H1 (cell line): Measurements from ENCODE around the gene JAKMIP2. TPM values are rescaled to one million over a fixed set of nuclear protein-coding genes. Genes with fewer than 3 reads are reported as not detected.

Experiments
- CTCF ChIA-PET: fragments of 300-600 bp; sonication (Branson Sonifier 250); formaldehyde crosslinking; loops from one replicate; lab custom pipeline; 2021; ENCODE audit not compliant: partially characterized antibody; lab: Charles Lee
- POLR2A ChIA-PET: fragments of 300-600 bp; sonication (Branson Sonifier 250); formaldehyde crosslinking; loops from one replicate; lab custom pipeline; 2021; ENCODE audit warnings: inconsistent platforms; ENCODE audit not compliant: partially characterized antibody; lab: Charles Lee
- DNase-seq, 2 experiments: peaks; one replicate each; pipeline versions ENCODE4 v3.0.0 to v3.0.0-alpha.2; 2010 to 2022; ENCODE audit warnings: low spot score in 2 of 2, low read depth in 1 of 2, mixed read lengths in 1 of 2
- FAIRE-seq: peaks from 2 replicates; lab custom pipeline; 2011; peaks lifted over from hg19 to GRCh38; lab: Jason Lieb, UNC
- H2AFZ ChIP-seq: 2 replicates; pipeline ENCODE4 v1.8.1; 2012; ENCODE audit warnings: low read length, inconsistent platforms
- H2AK5ac ChIP-seq: 2 replicates; pipeline ENCODE4 v1.6.1; 2013; ENCODE audit warnings: low read depth, low read length
- H2BK120ac ChIP-seq: replicated peaks from 2 replicates; pipeline ENCODE3; 2013; ENCODE audit warnings: low read depth, low read length, inconsistent platforms
- H2BK12ac ChIP-seq: 2 replicates; pipeline ENCODE4 v1.6.1; 2013; ENCODE audit warnings: low read depth, low read length
- H2BK15ac ChIP-seq: 2 replicates; pipeline ENCODE4 v1.6.1; 2013; ENCODE audit warnings: low read length
- H2BK20ac ChIP-seq: 2 replicates; pipeline ENCODE4 v1.6.1; 2013; ENCODE audit warnings: low read length
- H2BK5ac ChIP-seq: 2 replicates; pipeline ENCODE4 v1.6.1; 2013; ENCODE audit warnings: low read depth, low read length
- H3K14ac ChIP-seq: 2 replicates; pipeline ENCODE4 v1.6.1; 2013; ENCODE audit warnings: inconsistent platforms; ENCODE audit not compliant: insufficient read length
- H3K18ac ChIP-seq: 2 replicates; pipeline ENCODE4 v1.6.1; 2013; ENCODE audit warnings: low read length; ENCODE audit errors: extremely low read depth
- H3K23ac ChIP-seq: 2 replicates; pipeline ENCODE4 v1.6.1; 2013; ENCODE audit warnings: inconsistent platforms; ENCODE audit not compliant: insufficient read length
- H3K23me2 ChIP-seq: 2 replicates; pipeline ENCODE4 v1.6.1; 2013; ENCODE audit warnings: low read depth, low read length
- H3K27ac ChIP-seq: 2 replicates; pipeline ENCODE4 v1.6.1; 2011; ENCODE audit warnings: low read depth, low read length, inconsistent platforms
- H3K27me3 ChIP-seq, 4 experiments: replicated peaks in 1 of 4; 1 replicate in 1 of 4; 2 replicates in 3 of 4; pipeline versions ENCODE4 v1.6.1 to v1.8.1; 2011 to 2013; ENCODE audit warnings: low read length in 3 of 4, mild to moderate bottlenecking in 3 of 4, inconsistent platforms in 2 of 4, mixed read lengths in 2 of 4, moderate library complexity in 1 of 4; ENCODE audit not compliant: control insufficient read depth in 3 of 4, insufficient read depth in 3 of 4; ENCODE audit errors: extremely low read depth in 1 of 4
- H3K36me3 ChIP-seq, 4 experiments: 2 replicates each; pipeline versions ENCODE4 v1.6.1 to v1.8.1; 2011 to 2013; ENCODE audit warnings: mild to moderate bottlenecking in 4 of 4, low read length in 3 of 4, moderate library complexity in 2 of 4, control low read depth in 1 of 4, inconsistent platforms in 1 of 4; ENCODE audit not compliant: insufficient read depth in 4 of 4, control insufficient read depth in 2 of 4
- H3K4ac ChIP-seq: replicated peaks from 2 replicates; pipeline ENCODE3; 2013; ENCODE audit warnings: low read length, low read depth, mixed read lengths, inconsistent platforms; ENCODE audit not compliant: insufficient read length
- H3K4me1 ChIP-seq, 4 experiments: replicated peaks in 1 of 4; 1 replicate in 1 of 4; 2 replicates in 3 of 4; pipeline versions ENCODE4 v1.6.1 to v1.8.1; 2011 to 2013; ENCODE audit warnings: low read length in 3 of 4, inconsistent platforms in 2 of 4, mixed read lengths in 1 of 4; ENCODE audit not compliant: insufficient read depth in 4 of 4, control insufficient read depth in 3 of 4
- H3K4me2 ChIP-seq, 2 experiments: 2 replicates each; pipeline versions ENCODE4 v1.6.1 to v1.8.1; 2011 to 2013; ENCODE audit warnings: low read depth in 2 of 2, low read length in 2 of 2, control low read depth in 1 of 2, inconsistent platforms in 1 of 2, mild to moderate bottlenecking in 1 of 2; ENCODE audit not compliant: insufficient read depth in 1 of 2
- H3K4me3 ChIP-seq, 4 experiments: fragments of 200-600, 300-600 bp in 1 of 4; sonication (generic), shearing (Covaris generic), sonication (Bioruptor Twin) in 1 of 4; 2 replicates each; pipeline versions ENCODE4 v1.5.1 to v1.8.1; 2011 to 2016; ENCODE audit warnings: low read length in 4 of 4, low read depth in 3 of 4, control low read depth in 2 of 4, inconsistent platforms in 2 of 4, mild to moderate bottlenecking in 2 of 4, mixed read lengths in 1 of 4, moderate library complexity in 1 of 4; ENCODE audit not compliant: insufficient read depth in 2 of 4; ENCODE audit errors: extremely low read depth in 1 of 4
- H3K56ac ChIP-seq: replicated peaks from 2 replicates; pipeline ENCODE3; 2013; ENCODE audit warnings: low read depth, mild to moderate bottlenecking, mixed read lengths, low read length, inconsistent platforms; ENCODE audit not compliant: insufficient read length
- H3K79me1 ChIP-seq: 2 replicates; pipeline ENCODE4 v1.6.1; 2013; ENCODE audit warnings: low read depth, low read length, control low read depth
- H3K79me2 ChIP-seq, 2 experiments: 2 replicates each; pipeline versions ENCODE4 v1.6.1 to v1.8.1; 2012 to 2013; ENCODE audit warnings: low read length in 2 of 2, mild to moderate bottlenecking in 2 of 2, inconsistent platforms in 1 of 2; ENCODE audit not compliant: insufficient read depth in 2 of 2, control insufficient read depth in 1 of 2
- H3K9ac ChIP-seq, 4 experiments: replicated peaks in 1 of 4; 1 replicate in 1 of 4; 2 replicates in 3 of 4; pipeline versions ENCODE4 v1.6.1 to v1.8.1; 2011 to 2013; ENCODE audit warnings: low read depth in 3 of 4, low read length in 3 of 4, control low read depth in 2 of 4, mild to moderate bottlenecking in 2 of 4, moderate library complexity in 2 of 4, inconsistent platforms in 1 of 4; ENCODE audit errors: extremely low read depth in 1 of 4
- H3K9me3 ChIP-seq, 2 experiments: 2 replicates each; pipeline versions ENCODE4 v1.6.1 to v1.8.1; 2012 to 2013; ENCODE audit warnings: mild to moderate bottlenecking in 2 of 2, moderate library complexity in 2 of 2, control low read depth in 1 of 2, inconsistent platforms in 1 of 2, low read depth in 1 of 2, low read length in 1 of 2, mixed read lengths in 1 of 2; ENCODE audit not compliant: insufficient read depth in 2 of 2
- H4K20me1 ChIP-seq, 2 experiments: replicated peaks in 1 of 2; 2 replicates each; pipeline versions ENCODE3 to v1.8.1; 2011 to 2013; ENCODE audit warnings: inconsistent platforms in 2 of 2, low read length in 2 of 2, mild to moderate bottlenecking in 1 of 2; ENCODE audit not compliant: insufficient read depth in 2 of 2, control insufficient read depth in 1 of 2
- H4K5ac ChIP-seq: 2 replicates; pipeline ENCODE4 v1.6.1; 2013; ENCODE audit warnings: low read length, low read depth, mixed read lengths, inconsistent platforms; ENCODE audit not compliant: insufficient read length
- H4K8ac ChIP-seq: 2 replicates; pipeline ENCODE4 v1.8.0; 2013; ENCODE audit warnings: mild to moderate bottlenecking, moderate library complexity, low read length, inconsistent platforms; ENCODE audit not compliant: insufficient read depth; ENCODE audit errors: extremely low read depth
- H4K91ac ChIP-seq: replicated peaks from 2 replicates; pipeline ENCODE3; 2013; ENCODE audit warnings: low read length, mixed read lengths, inconsistent platforms; ENCODE audit not compliant: insufficient read length
- BRCA1 ChIP-seq: IDR thresholded peaks from 2 replicates; pipeline ENCODE4 v1.6.1; 2012; ENCODE audit warnings: low read depth, low read length, improper control_type of control experiment
- CREB1 ChIP-seq: IDR thresholded peaks from 2 replicates; pipeline ENCODE4 v1.6.1; 2012; ENCODE audit warnings: inconsistent platforms
- HDAC6 ChIP-seq: IDR thresholded peaks from one replicate; pipeline ENCODE4 v1.7.1; 2012; ENCODE audit warnings: low read depth, mild to moderate bottlenecking, inconsistent platforms, low read length, moderate library complexity
- NANOG ChIP-seq: IDR thresholded peaks from 2 replicates; pipeline ENCODE4 v1.6.1; 2011; ENCODE audit warnings: low read length, low read depth, mild to moderate bottlenecking, inconsistent platforms; ENCODE audit not compliant: insufficient read depth, poor library complexity, severe bottlenecking
- POLR2AphosphoS5 ChIP-seq: IDR thresholded peaks from 2 replicates; pipeline ENCODE4 v1.6.1; 2011; ENCODE audit warnings: low read depth, low read length
- RFX5 ChIP-seq: IDR thresholded peaks from 2 replicates; pipeline ENCODE4 v1.6.1; 2011; ENCODE audit warnings: low read depth, low read length, improper control_type of control experiment, borderline replicate concordance
- TAF1 ChIP-seq: IDR thresholded peaks from 2 replicates; pipeline ENCODE4 v1.6.1; 2011; ENCODE audit warnings: mild to moderate bottlenecking, low read depth, low read length
- ZNF274 ChIP-seq: IDR thresholded peaks from 2 replicates; pipeline ENCODE4 v1.7.0; 2012; ENCODE audit warnings: low read length, borderline replicate concordance; ENCODE audit errors: extremely low read depth
- WGBS, 2 experiments: shearing (Covaris generic) in 1 of 2; methylation state at CpG; one replicate each; pipeline versions ENCODE4 v1.1.6 to v1.1.7; 2013 to 2015; ENCODE audit warnings: low lambda C conversion rate in 2 of 2, mixed read lengths in 2 of 2, inconsistent platforms in 1 of 2, low coverage in 1 of 2, missing lambda C conversion rate in 1 of 2; ENCODE audit not compliant: insufficient replicate concordance in 2 of 2, insufficient coverage in 1 of 2, insufficient read length in 1 of 2; ENCODE audit errors: extremely low coverage in 1 of 2, missing lambda C conversion rate in 1 of 2; 5-methylcytosine and 5-hydroxymethylcytosine counted together
- polyA plus RNA-seq, 7 experiments: library from polyadenylated mRNA; depleted of rRNA in 3 of 7; stranded (reverse) in 5 of 7; unstranded in 2 of 7; fragments of >200 nt in 5 of 7; fragments of 200-250 nt in 2 of 7; gene quantifications; 1 replicate in 5 of 7; 2 replicates in 1 of 7; 4 replicates in 1 of 7; pipeline versions ENCODE4 v1.2.1 to v1.2.3, GENCODE V29; 2011 to 2013; ENCODE audit warnings: missing spikeins in 2 of 7, mixed read lengths in 2 of 7
- total RNA-seq: library from RNA; stranded (reverse); fragmentation: NEBNext Ultra II Directional; extraction: Animal tissue kit (Norgen Biotek cat#: 25700); gene quantifications from 2 replicates; pipeline ENCODE4 v1.2.1, GENCODE V29; 2021

The JAKMIP2 gene
- total and polyA plus RNA-seq, 2 of the 8 experiments (the other 6 are each of a cell fraction or from before 2014, with no cell fraction given): 2.4 to 13.6 TPM

DNA sequence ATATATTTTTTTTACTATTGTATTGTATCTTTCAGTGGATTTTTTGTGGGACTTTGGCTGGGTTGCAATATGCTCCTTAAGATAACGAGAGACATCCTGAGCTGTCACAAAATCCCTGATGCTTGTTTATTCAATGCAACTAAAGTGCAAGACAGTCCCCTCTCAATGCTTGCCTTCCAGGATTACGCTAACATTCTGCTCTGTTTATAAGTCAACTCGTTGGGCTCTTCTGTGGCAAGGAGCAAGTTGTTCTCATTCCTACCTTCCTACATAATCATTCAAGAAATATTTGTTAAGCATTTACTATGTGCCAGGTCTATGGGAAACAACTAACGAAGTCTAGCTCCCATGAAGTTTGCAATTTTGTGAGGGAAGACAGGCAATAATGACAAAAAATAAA is 40.4 kb downstream of the JAKMIP2 start:
- H3K79me2 ChIP-seq: peaks cover 0 to 6% of the 10 kb centered on the region in 2 experiments; a peak in 1 of 4 replicates
- 88% methylated on average over 4 of the region's 4 CpGs; no CpG with 5 or more reads in 1 of the 2 experiments for WGBS, 2 experiments

More for the DNA sequence above, 40.4 kb downstream of the JAKMIP2 start:
- no peak for TF ChIP-seq CREB1
- no peak for TF ChIP-seq NANOG
- TF ChIP-seq ZNF274: no peak
- no peak for TF ChIP-seq RFX5
- TF ChIP-seq POLR2AphosphoS5: no peak
- TF ChIP-seq BRCA1: no peak
- TF ChIP-seq TAF1: no peak
- TF ChIP-seq HDAC6: no peak
- TF ChIP-seq, all 59 proteins: peak for 0
- Histone ChIP-seq H2AFZ (no peak overlapping the region), H3K18ac (no peak overlapping the region), H3K4me3 (no peak overlapping the region), H4K8ac (no peak overlapping the region), H3K27ac (no peak overlapping the region), H3K23ac (no peak overlapping the region), H3K14ac (no peak overlapping the region), H2BK20ac (no peak overlapping the region), H3K9ac (no peak overlapping the region), H3K79me1 (no peaks in the 10 kb centered on the region), H3K56ac (no peak overlapping the region), H4K91ac (no peak overlapping the region), H3K4me2 (no peak overlapping the region), H3K9me3 (no peaks in the 10 kb centered on the region), H3K36me3 (no peaks in the 10 kb centered on the region), H3K23me2 (no peaks in the 10 kb centered on the region), H2BK5ac (no peak overlapping the region), H3K4ac (no peak overlapping the region), H3K4me1 (peaks cover 0 to 2% (median 0%) of the 10 kb centered on the region in 4 experiments; a peak in 1 of 7 replicates), H2BK120ac (no peak overlapping the region), H2BK12ac (no peak overlapping the region), H2AK5ac (no peak overlapping the region), H2BK15ac (no peak overlapping the region), H3K27me3 (no peaks in the 10 kb centered on the region), H4K20me1 (peaks cover 0 to 5% of the 10 kb centered on the region in 2 experiments), H4K5ac (no peak overlapping the region)
- POLR2A ChIA-PET: interaction anchor here (0.5 to 1.4 kb wide), 3 partner anchors 10 to 1799 kb away, joined by 3 to 4 read pairs (median 4); no protein-coding TSS in a partner anchor
- CTCF ChIA-PET: interaction anchor here (0.7 to 3.7 kb wide), 4 partner anchors 7 to 114 kb away, joined by 3 to 13 read pairs (median 6); no protein-coding TSS in a partner anchor
- FAIRE-seq: no peak
- no peak for DNase-seq
